Inflammatory macrophage (primary cell): ENCODE measurements around the gene AKNA.

Source experiments
- DNase-seq, 2 donors: peaks; one replicate each; pipeline ENCODE4 v3.0.0-alpha.2; 2020 to 2022

Gene AKNA

GRCh38 chr9:114300153-114300845 is 87.5 kb downstream of the AKNA start:
- no peak for DNase-seq

- DNase-seq, result no peak
These were observed 88.3 kb downstream of the AKNA start for GRCh38 chr9:114299286-114300152.

- DNase-seq, result no peak
These were observed 91.4 kb downstream of the AKNA start for GRCh38 chr9:114296338-114296737.

GRCh38 chr9:114294664-114295063 is 93.1 kb downstream of the AKNA start:
- DNase-seq, result no peak

GRCh38 chr9:114291886-114292590 is 95.7 kb downstream of the AKNA start:
- no peak for DNase-seq

- peak; percentile 58 to 65 for DNase-seq
These were observed 96.7 kb downstream of the AKNA start for GRCh38 chr9:114291064-114291474.

GRCh38 chr9:114290561-114290986 is 97.2 kb downstream of the AKNA start:
- no peak for DNase-seq

- DNase-seq, result no peak
These were observed 98.0 kb downstream of the AKNA start for GRCh38 chr9:114289571-114290481.

- DNase-seq, result no peak
These were observed 98.7 kb downstream of the AKNA start for GRCh38 chr9:114289106-114289505.

- no peak for DNase-seq
These were observed 99.3 kb downstream of the AKNA start for GRCh38 chr9:114288193-114289091.

GRCh38 chr9:114287763-114288192 is 100.0 kb downstream of the AKNA start:
- no peak for DNase-seq

GRCh38 chr9:114287001-114287762 is 100.6 kb downstream of the AKNA start:
- no peak for DNase-seq

GRCh38 chr9:114286146-114286679 is 101.6 kb downstream of the AKNA start:
- DNase-seq, result no peak

- DNase-seq, result no peak
These were observed 102.5 kb downstream of the AKNA start for GRCh38 chr9:114285166-114285867.

- DNase-seq, result no peak
These were observed 103.3 kb downstream of the AKNA start for GRCh38 chr9:114284316-114285060.
